ENCODE data around the gene ENTPD8.

GRCh38 chr9:137388589-137389427 lies 52.3 kb downstream of the ENTPD8 start:
- TF ChIP-seq, protein P1, sequence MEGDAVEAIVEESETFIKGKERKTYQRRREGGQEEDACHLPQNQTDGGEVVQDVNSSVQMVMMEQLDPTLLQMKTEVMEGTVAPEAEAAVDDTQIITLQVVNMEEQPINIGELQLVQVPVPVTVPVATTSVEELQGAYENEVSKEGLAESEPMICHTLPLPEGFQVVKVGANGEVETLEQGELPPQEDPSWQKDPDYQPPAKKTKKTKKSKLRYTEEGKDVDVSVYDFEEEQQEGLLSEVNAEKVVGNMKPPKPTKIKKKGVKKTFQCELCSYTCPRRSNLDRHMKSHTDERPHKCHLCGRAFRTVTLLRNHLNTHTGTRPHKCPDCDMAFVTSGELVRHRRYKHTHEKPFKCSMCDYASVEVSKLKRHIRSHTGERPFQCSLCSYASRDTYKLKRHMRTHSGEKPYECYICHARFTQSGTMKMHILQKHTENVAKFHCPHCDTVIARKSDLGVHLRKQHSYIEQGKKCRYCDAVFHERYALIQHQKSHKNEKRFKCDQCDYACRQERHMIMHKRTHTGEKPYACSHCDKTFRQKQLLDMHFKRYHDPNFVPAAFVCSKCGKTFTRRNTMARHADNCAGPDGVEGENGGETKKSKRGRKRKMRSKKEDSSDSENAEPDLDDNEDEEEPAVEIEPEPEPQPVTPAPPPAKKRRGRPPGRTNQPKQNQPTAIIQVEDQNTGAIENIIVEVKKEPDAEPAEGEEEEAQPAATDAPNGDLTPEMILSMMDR (IDR thresholded peaks at IDR 0.05): no peak
- TF ChIP-seq POLR2AphosphoS5 (IDR thresholded peaks at IDR 0.05): no peak
